Measurements from ENCODE around the gene CRYGB.

Gene CRYGB

DNA sequence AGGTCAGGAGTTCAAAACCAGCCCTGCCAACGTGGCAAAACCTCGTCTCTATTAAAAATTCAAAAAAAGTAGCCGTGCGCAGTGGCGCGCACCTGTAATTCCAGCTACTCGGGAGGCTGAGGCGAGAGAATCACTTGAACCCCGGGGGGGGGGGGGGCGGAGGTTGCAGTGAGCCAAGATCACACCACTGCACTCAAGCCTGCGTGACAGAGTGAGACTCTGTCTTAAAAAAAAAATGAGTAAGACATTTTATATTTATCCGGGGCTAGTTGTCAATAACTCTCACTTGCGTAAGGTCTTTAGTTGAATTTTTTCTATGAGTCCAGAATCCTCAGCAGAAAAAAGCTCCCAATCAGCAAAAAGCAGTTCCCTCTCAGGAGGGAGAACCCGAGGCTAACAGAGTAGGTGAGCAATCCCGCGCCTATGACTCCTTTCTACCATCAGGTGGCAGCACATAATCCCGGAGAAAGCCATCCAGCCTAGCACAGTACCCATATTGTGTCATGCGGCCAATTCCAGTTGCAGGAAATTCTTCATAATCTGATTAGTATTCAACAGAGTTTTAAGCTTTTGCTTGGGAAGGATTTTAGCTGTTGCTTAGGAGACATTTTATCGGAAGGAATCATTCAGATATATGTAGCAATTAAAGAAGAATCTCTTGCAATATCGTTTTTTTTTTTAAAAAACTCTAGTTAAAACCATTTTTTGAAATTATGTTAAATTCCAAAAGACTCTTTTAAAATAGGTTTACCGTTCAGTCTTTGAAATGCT is 29.3 kb upstream of the CRYGB start:
- no peak overlapping the region for H3K4me3 ChIP-seq (ENCODE audit: low read length)
- peaks cover 4% of the 10 kb centered on the region for H3K4me1 ChIP-seq (ENCODE audit: insufficient read depth, low read length)
- no peaks in the 10 kb centered on the region for H3K27me3 ChIP-seq (ENCODE audit: insufficient read depth, low read length)
- no peaks in the 10 kb centered on the region for H3K9me3 ChIP-seq (ENCODE audit: low read length)
- H2AFZ ChIP-seq (ENCODE audit: low read depth, low read length) = no peak overlapping the region
- H3K36me3 ChIP-seq (ENCODE audit: insufficient read depth, low read length) = peaks cover 4% of the 10 kb centered on the region

GRCh38 chr2:208174144-208174543 is 28.2 kb upstream of the CRYGB start:
- Histone ChIP-seq H3K9me3 (ENCODE audit: low read length) (no peaks in the 10 kb centered on the region), H3K4me3 (ENCODE audit: low read length) (no peak overlapping the region), H3K4me1 (ENCODE audit: insufficient read depth, low read length) (peaks cover 7% of the 10 kb centered on the region), H3K27me3 (ENCODE audit: insufficient read depth, low read length) (no peaks in the 10 kb centered on the region), H2AFZ (ENCODE audit: low read depth, low read length) (no peak overlapping the region), H3K36me3 (ENCODE audit: insufficient read depth, low read length) (peaks cover 4% of the 10 kb centered on the region)

GRCh38 chr2:208172125-208172524 is 26.2 kb upstream of the CRYGB start:
- Histone ChIP-seq H3K4me3 (ENCODE audit: low read length) (no peak overlapping the region), H2AFZ (ENCODE audit: low read depth, low read length) (no peak overlapping the region), H3K9me3 (ENCODE audit: low read length) (no peaks in the 10 kb centered on the region), H3K36me3 (ENCODE audit: insufficient read depth, low read length) (peaks cover 4% of the 10 kb centered on the region), H3K27me3 (ENCODE audit: insufficient read depth, low read length) (no peaks in the 10 kb centered on the region), H3K4me1 (ENCODE audit: insufficient read depth, low read length) (peaks cover 7% of the 10 kb centered on the region)

DNA sequence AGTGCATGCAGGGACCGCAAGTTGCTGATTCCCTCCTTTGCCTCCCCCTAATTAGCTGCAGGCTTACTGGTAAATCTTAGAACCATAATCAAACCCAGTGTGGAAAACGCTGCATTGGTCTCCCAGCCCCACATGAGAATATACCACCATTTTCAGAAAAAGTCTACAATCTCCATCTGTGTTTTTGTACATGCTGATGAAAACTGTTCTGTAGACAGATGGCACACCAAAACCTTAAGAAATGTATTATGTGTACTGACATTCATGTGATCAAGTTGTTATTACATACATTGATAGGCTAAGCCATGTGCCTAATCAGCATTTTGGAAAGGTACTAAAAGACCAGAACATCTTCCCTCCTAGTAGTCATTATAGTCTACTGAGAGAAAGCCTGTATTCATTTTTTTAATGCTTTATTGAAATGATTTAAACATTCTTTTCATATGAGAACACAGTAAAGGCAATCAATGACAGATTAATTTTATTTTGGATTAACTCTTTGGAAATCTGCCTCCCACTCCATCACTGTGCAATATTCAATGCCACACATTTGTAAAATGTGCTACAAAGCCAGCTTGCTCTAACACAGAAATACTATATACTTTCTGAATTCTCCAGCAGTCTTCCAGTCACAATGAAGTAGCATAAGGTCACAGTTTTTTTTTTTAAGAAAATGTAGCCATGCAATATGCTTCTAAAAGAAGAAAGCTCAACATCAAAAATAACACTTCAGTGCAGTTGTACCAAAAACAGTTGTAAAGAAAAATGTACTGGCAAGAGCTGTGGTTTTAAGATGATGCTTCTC is 19.2 kb upstream of the CRYGB start:
- Histone ChIP-seq H3K36me3 (ENCODE audit: insufficient read depth, low read length) (no peaks in the 10 kb centered on the region), H3K9me3 (ENCODE audit: low read length) (no peaks in the 10 kb centered on the region), H3K27me3 (ENCODE audit: insufficient read depth, low read length) (no peaks in the 10 kb centered on the region), H3K4me3 (ENCODE audit: low read length) (no peak overlapping the region), H2AFZ (ENCODE audit: low read depth, low read length) (no peak overlapping the region), H3K4me1 (ENCODE audit: insufficient read depth, low read length) (peaks cover 2% of the 10 kb centered on the region)

GRCh38 chr2:208163489-208163888 is 17.5 kb upstream of the CRYGB start, which contains the start of gene CRYGA:
TSS of gene CRYGA (minus strand) at chr2:208163589. CDS start at chr2:208163556, 33 bp downstream.
- Histone ChIP-seq H3K4me1 (ENCODE audit: insufficient read depth, low read length) (no peaks in the 10 kb centered on the region), H3K27me3 (ENCODE audit: insufficient read depth, low read length) (no peaks in the 10 kb centered on the region), H3K4me3 (ENCODE audit: low read length) (no peak within 1 kb of the TSS), H3K36me3 (ENCODE audit: insufficient read depth, low read length) (no peaks in the 10 kb centered on the region), H3K9me3 (ENCODE audit: low read length) (no peaks in the 10 kb centered on the region), H2AFZ (ENCODE audit: low read depth, low read length) (no peak within 1 kb of the TSS)

GRCh38 chr2:208156439-208156838 is 10.5 kb upstream of the CRYGB start:
- Histone ChIP-seq H3K4me3 (ENCODE audit: low read length) (no peak overlapping the region), H3K36me3 (ENCODE audit: insufficient read depth, low read length) (no peaks in the 10 kb centered on the region), H2AFZ (ENCODE audit: low read depth, low read length) (no peak overlapping the region), H3K9me3 (ENCODE audit: low read length) (peaks cover 2% of the 10 kb centered on the region), H3K27me3 (ENCODE audit: insufficient read depth, low read length) (no peaks in the 10 kb centered on the region), H3K4me1 (ENCODE audit: insufficient read depth, low read length) (peaks cover 10% of the 10 kb centered on the region)

GRCh38 chr2:208153156-208153555 is 7.2 kb upstream of the CRYGB start:
- Histone ChIP-seq H3K36me3 (ENCODE audit: insufficient read depth, low read length) (no peaks in the 10 kb centered on the region), H2AFZ (ENCODE audit: low read depth, low read length) (no peak overlapping the region), H3K27me3 (ENCODE audit: insufficient read depth, low read length) (no peaks in the 10 kb centered on the region), H3K4me1 (ENCODE audit: insufficient read depth, low read length) (peaks cover 10% of the 10 kb centered on the region), H3K9me3 (ENCODE audit: low read length) (peaks cover 2% of the 10 kb centered on the region), H3K4me3 (ENCODE audit: low read length) (no peak overlapping the region)

- peaks cover 4% of the 10 kb centered on the region for H3K4me1 ChIP-seq (ENCODE audit: insufficient read depth, low read length)
Observed at GRCh38 chr2:208150956-208151355, 5.0 kb upstream of the CRYGB start.

DNA sequence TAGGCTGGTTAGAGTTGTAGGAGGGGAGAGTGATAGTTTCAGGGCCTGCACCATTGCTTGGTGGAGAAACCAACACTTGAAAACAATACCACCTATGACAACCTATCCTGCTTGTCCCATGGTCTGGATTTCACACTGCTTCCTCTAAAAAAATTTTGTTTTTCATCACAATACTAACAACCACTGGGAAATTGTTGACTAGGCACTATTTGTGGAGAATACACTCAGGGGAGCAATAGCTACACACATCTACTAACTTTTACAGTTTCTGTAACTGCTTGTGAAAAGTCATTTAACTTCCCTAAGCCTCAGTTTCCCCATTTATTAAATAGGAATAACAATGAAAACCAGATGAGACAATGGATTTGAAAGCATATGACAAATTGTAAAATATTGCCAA is 4.1 kb upstream of the CRYGB start:
- Histone ChIP-seq H3K36me3 (ENCODE audit: insufficient read depth, low read length) (no peaks in the 10 kb centered on the region), H3K9me3 (ENCODE audit: low read length) (peaks cover 2% of the 10 kb centered on the region), H3K4me3 (ENCODE audit: low read length) (no peak overlapping the region), H3K27me3 (ENCODE audit: insufficient read depth, low read length) (no peaks in the 10 kb centered on the region), H2AFZ (ENCODE audit: low read depth, low read length) (no peak overlapping the region), H3K4me1 (ENCODE audit: insufficient read depth, low read length) (no peaks in the 10 kb centered on the region)

More at GRCh38 chr2:208150956-208151355, 5.0 kb upstream of the CRYGB start:
- H3K36me3 ChIP-seq (ENCODE audit: insufficient read depth, low read length) = no peaks in the 10 kb centered on the region
- H2AFZ ChIP-seq (ENCODE audit: low read depth, low read length) = no peak overlapping the region
- H3K27me3 ChIP-seq (ENCODE audit: insufficient read depth, low read length) = no peaks in the 10 kb centered on the region
- peaks cover 2% of the 10 kb centered on the region for H3K9me3 ChIP-seq (ENCODE audit: low read length)
- H3K4me3 ChIP-seq (ENCODE audit: low read length) = no peak overlapping the region

GRCh38 chr2:208148803-208149202 is 2.8 kb upstream of the CRYGB start:
- no peak overlapping the region for H3K4me3 ChIP-seq (ENCODE audit: low read length)
- peaks cover 2% of the 10 kb centered on the region for H3K9me3 ChIP-seq (ENCODE audit: low read length)
- no peak overlapping the region for H2AFZ ChIP-seq (ENCODE audit: low read depth, low read length)
- no peaks in the 10 kb centered on the region for H3K27me3 ChIP-seq (ENCODE audit: insufficient read depth, low read length)
- H3K4me1 ChIP-seq (ENCODE audit: insufficient read depth, low read length) = no peaks in the 10 kb centered on the region
- H3K36me3 ChIP-seq (ENCODE audit: insufficient read depth, low read length) = no peaks in the 10 kb centered on the region

- H2AFZ ChIP-seq (ENCODE audit: low read depth, low read length) = no peak overlapping the region
- H3K4me1 ChIP-seq (ENCODE audit: insufficient read depth, low read length) = no peaks in the 10 kb centered on the region
- H3K36me3 ChIP-seq (ENCODE audit: insufficient read depth, low read length) = no peaks in the 10 kb centered on the region
- H3K4me3 ChIP-seq (ENCODE audit: low read length) = no peak overlapping the region
- no peaks in the 10 kb centered on the region for H3K27me3 ChIP-seq (ENCODE audit: insufficient read depth, low read length)
- H3K9me3 ChIP-seq (ENCODE audit: low read length) = peaks cover 2% of the 10 kb centered on the region
Observed at GRCh38 chr2:208147759-208148158, 1.8 kb upstream of the CRYGB start.

DNA sequence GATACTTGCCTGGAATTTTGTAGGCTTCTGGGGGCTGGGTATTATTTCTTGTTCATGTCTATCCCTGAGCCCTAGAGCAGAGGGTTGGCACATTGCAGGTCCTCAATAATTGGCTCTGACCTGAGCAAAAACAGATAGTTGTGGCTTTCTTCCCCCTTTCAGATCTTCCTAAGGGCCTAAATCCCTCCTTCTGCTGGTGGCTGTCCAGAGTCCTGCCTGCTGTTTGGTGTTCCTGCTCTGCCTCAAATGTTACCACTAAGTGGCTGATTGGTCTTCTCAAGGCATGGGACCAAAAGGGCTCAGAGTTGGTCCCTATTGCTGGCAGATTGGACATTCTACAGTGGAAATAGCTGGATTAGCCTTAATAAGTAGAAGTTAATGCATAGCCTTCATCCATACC is 1.1 kb upstream of the CRYGB start:
- H2AFZ ChIP-seq (ENCODE audit: low read depth, low read length) = no peak overlapping the region
- H3K4me3 ChIP-seq (ENCODE audit: low read length) = no peak overlapping the region
- no peaks in the 10 kb centered on the region for H3K4me1 ChIP-seq (ENCODE audit: insufficient read depth, low read length)
- H3K9me3 ChIP-seq (ENCODE audit: low read length) = no peaks in the 10 kb centered on the region
- no peaks in the 10 kb centered on the region for H3K36me3 ChIP-seq (ENCODE audit: insufficient read depth, low read length)
- H3K27me3 ChIP-seq (ENCODE audit: insufficient read depth, low read length) = no peaks in the 10 kb centered on the region

DNA sequence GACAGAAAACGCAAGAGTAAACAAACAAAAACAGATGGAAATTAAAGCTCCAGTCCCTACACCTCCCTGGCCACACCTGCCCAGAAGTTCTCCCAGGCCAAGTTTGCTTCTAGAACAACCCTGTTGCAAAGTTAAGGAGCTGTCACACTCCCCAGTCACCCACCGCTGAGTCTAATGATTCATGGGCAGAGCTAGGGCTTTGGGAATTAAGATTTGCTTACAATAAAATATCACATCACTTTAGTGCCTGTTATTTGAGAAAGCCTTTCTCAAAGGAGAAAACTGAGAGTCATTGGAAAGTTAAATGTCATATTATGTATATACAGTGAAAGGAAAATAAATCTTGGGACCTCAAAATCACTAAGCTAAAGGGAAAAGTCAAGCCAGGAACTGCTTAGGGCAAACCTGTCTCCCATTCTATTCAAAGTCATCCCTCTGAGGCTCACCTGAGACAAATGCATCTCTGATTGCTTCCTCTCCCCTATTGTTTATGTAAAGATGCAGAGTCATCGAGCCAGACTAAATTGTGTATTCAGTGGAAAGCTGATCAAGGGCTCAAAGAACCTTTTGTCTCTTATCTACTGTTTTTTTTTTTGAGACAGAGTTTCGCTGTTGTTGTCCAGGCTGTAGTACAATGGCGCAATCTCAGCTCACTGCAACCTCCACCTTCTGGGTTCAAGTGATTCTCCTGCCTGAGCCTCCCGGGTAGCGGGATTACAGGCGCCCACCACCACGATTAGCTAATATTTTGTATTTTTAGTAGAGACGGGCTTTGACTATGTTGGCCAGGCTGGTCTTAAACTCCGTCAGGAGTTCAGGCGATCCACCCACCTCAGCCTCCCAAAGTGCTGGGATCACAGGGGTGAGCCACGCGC is 2.8 kb downstream of the CRYGB start:
- no peaks in the 10 kb centered on the region for H3K9me3 ChIP-seq (ENCODE audit: low read length)
- H3K4me3 ChIP-seq (ENCODE audit: low read length) = no peak overlapping the region
- no peaks in the 10 kb centered on the region for H3K36me3 ChIP-seq (ENCODE audit: insufficient read depth, low read length)
- no peaks in the 10 kb centered on the region for H3K4me1 ChIP-seq (ENCODE audit: insufficient read depth, low read length)
- no peaks in the 10 kb centered on the region for H3K27me3 ChIP-seq (ENCODE audit: insufficient read depth, low read length)
- no peak overlapping the region for H2AFZ ChIP-seq (ENCODE audit: low read depth, low read length)

All from neuron (in vitro differentiated cells).